GM12878 (cell line): ENCODE results near the gene RPUSD1. TPM values are rescaled to one million over a fixed set of nuclear protein-coding genes. Genes with fewer than 3 reads are reported as not detected.

Experiments
- ATAC-seq: fragments of 200-7000 bp; cut with Tn5 transposase; 3 replicates; pipeline ENCODE4 v1.9.1; 2020; ENCODE audit warnings: mild to moderate bottlenecking, moderate library complexity
- BruUV-seq: library from RNA; stranded (reverse); fragments of 400-500 nt; replicated peaks from 2 replicates; lab custom pipeline; 2021; lab: Mats Ljungman, UMichigan
- CTCF ChIA-PET: fragments of 300-600 bp; sonication (Branson Sonifier 250); formaldehyde crosslinking; extraction: SDS; loops from one replicate; lab custom pipeline; 2021; ENCODE audit warnings: inconsistent platforms; lab: Yijun Ruan, JAX
- POLR2A ChIA-PET: fragments of 350-600 bp; formaldehyde crosslinking; extraction: SDS; loops from one replicate; lab custom pipeline; 2021; ENCODE audit warnings: inconsistent platforms; lab: Charles Lee
- RAD21 ChIA-PET: fragments of 300-600 bp; sonication (Branson Sonifier 250); formaldehyde crosslinking; loops from one replicate; lab custom pipeline; 2023; ENCODE audit warnings: antibody characterized with exemption; ENCODE audit not compliant: unreplicated experiment; lab: Charles Lee
- SMC1A ChIA-PET: fragments of 300-600 bp; sonication (Branson Sonifier 250); formaldehyde crosslinking; loops from one replicate; lab custom pipeline; 2023; ENCODE audit not compliant: unreplicated experiment, uncharacterized antibody; lab: Charles Lee
- DNase-seq: peaks from one replicate; pipeline ENCODE4 v3.0.0-alpha.2; 2011; ENCODE audit warnings: low read depth, low spot score
- FAIRE-seq: peaks from 3 replicates; lab custom pipeline; 2011; peaks lifted over from hg19 to GRCh38; lab: Jason Lieb, UNC
- H2AFZ ChIP-seq: 2 replicates; pipeline ENCODE4 v1.6.0; 2011; ENCODE audit warnings: low read depth, low read length, control low read depth; ENCODE audit not compliant: control insufficient read depth
- H3K27ac ChIP-seq: 2 replicates; pipeline ENCODE4 v1.5.1; 2011; ENCODE audit warnings: control low read depth; ENCODE audit not compliant: control insufficient read depth, insufficient read depth
- H3K27me3 ChIP-seq, 2 experiments: replicated peaks in 1 of 2; 2 replicates each; pipeline versions ENCODE4 v1.6.0 to v1.6.1; 2011; ENCODE audit warnings: low read length in 1 of 2; ENCODE audit not compliant: control insufficient read depth in 2 of 2, insufficient read depth in 2 of 2
- H3K36me3 ChIP-seq, 2 experiments: 2 replicates each; pipeline ENCODE4 v1.5.1; 2011; ENCODE audit warnings: low read length in 1 of 2; ENCODE audit not compliant: control insufficient read depth in 2 of 2, insufficient read depth in 2 of 2
- H3K4me1 ChIP-seq: 2 replicates; pipeline ENCODE4 v1.6.1; 2011; ENCODE audit warnings: mild to moderate bottlenecking, low read length, moderate library complexity, mixed read lengths; ENCODE audit not compliant: control insufficient read depth, insufficient read depth
- H3K4me2 ChIP-seq: 2 replicates; pipeline ENCODE4 v1.6.0; 2011; ENCODE audit warnings: control low read depth; ENCODE audit not compliant: control insufficient read depth, insufficient read depth
- H3K4me3 ChIP-seq: fragments of 200-600 bp; sonication (generic); 2 replicates; pipeline ENCODE4 v1.5.1; 2016
- H3K79me2 ChIP-seq: 2 replicates; pipeline ENCODE4 v1.6.0; 2011; ENCODE audit warnings: low read length; ENCODE audit not compliant: control insufficient read depth, insufficient read depth
- H3K9ac ChIP-seq: 2 replicates; pipeline ENCODE4 v1.8.0; 2011; ENCODE audit warnings: low read length, control low read depth, mixed read lengths; ENCODE audit not compliant: control insufficient read depth, insufficient read depth
- H3K9me3 ChIP-seq: replicated peaks from 3 replicates; pipeline ENCODE4 v1.5.1; 2011; ENCODE audit warnings: mild to moderate bottlenecking, low read length; ENCODE audit not compliant: control insufficient read depth, insufficient read depth
- H4K20me1 ChIP-seq: 2 replicates; pipeline ENCODE4 v1.6.0; 2011; ENCODE audit not compliant: control insufficient read depth, insufficient read depth
- ATF7 ChIP-seq: fragments of 450-650 bp; IDR thresholded peaks from 2 replicates; pipeline ENCODE4 v1.6.1; 2016; ENCODE audit warnings: low read depth, mild to moderate bottlenecking
- ESRRA ChIP-seq: IDR thresholded peaks from 2 replicates; pipeline ENCODE4 v1.6.1; 2012; ENCODE audit warnings: mild to moderate bottlenecking, low read length, improper control_type of control experiment
- JUND ChIP-seq: IDR thresholded peaks from 2 replicates; pipeline ENCODE4 v1.6.1; 2012; ENCODE audit warnings: low read depth, mild to moderate bottlenecking, low read length, improper control_type of control experiment, moderate library complexity
- LARP7 ChIP-seq: fragments of 450-650 bp; IDR thresholded peaks from 2 replicates; pipeline ENCODE4 v1.6.1; 2017; ENCODE audit warnings: mild to moderate bottlenecking
- NFYA ChIP-seq: IDR thresholded peaks from 2 replicates; pipeline ENCODE4 v1.6.1; 2011; ENCODE audit warnings: low read depth, mild to moderate bottlenecking, low read length, improper control_type of control experiment, borderline replicate concordance
- RAD21 ChIP-seq: IDR thresholded peaks from 2 replicates; pipeline ENCODE4 v1.6.1; 2011; ENCODE audit warnings: mild to moderate bottlenecking, low read depth, low read length, moderate library complexity; ENCODE audit not compliant: insufficient read depth
- RELA ChIP-seq: fragments of 450-650 bp; IDR thresholded peaks from 2 replicates; pipeline ENCODE4 v1.8.0; 2014; ENCODE audit warnings: borderline replicate concordance; ENCODE audit not compliant: partially characterized antibody
- SIX5 ChIP-seq: IDR thresholded peaks from 2 replicates; pipeline ENCODE4 v1.6.1; 2011; ENCODE audit warnings: mild to moderate bottlenecking, low read depth, low read length, moderate library complexity; ENCODE audit not compliant: severe bottlenecking
- SP1 ChIP-seq: IDR thresholded peaks from one replicate; pipeline ENCODE4 v1.6.1; 2011; ENCODE audit warnings: low read depth, low read length
- TCF12 ChIP-seq: IDR thresholded peaks from 2 replicates; pipeline ENCODE4 v1.6.1; 2011; ENCODE audit warnings: low read depth, mild to moderate bottlenecking, low read length
- TCF3 ChIP-seq: IDR thresholded peaks from 2 replicates; pipeline ENCODE4 v1.6.1; 2012; ENCODE audit warnings: low read depth, mild to moderate bottlenecking, low read length, borderline replicate concordance; ENCODE audit not compliant: insufficient read depth
- ZBED1 ChIP-seq: IDR thresholded peaks from 2 replicates; pipeline ENCODE4 v1.6.1; 2016; ENCODE audit warnings: borderline replicate concordance
- WGBS: methylation state at CpG from one replicate; pipeline ENCODE4 v1.1.6; 2016; ENCODE audit warnings: low lambda C conversion rate; ENCODE audit not compliant: insufficient replicate concordance, insufficient coverage; ENCODE audit errors: missing lambda C conversion rate; 5-methylcytosine and 5-hydroxymethylcytosine counted together
- in situ Hi-C: fragments of 300-500 bp; cut with MboI; formaldehyde crosslinking; loops from 9 replicates; pipeline ENCODE4 v1.14.3; 2018; ENCODE audit warnings: mixed read lengths
- intact Hi-C: fragments of 100-400 bp; cut with micrococcal nuclease; formaldehyde crosslinking; loops from one replicate; pipeline ENCODE4 v1.14.2; 2022; ENCODE audit not compliant: unreplicated experiment
- polyA plus RNA-seq, 11 experiments: library from polyadenylated mRNA; depleted of rRNA in 4 of 11; unstranded in 6 of 11; stranded (reverse) in 5 of 11; fragments of >200 nt; fragmentation: Nextera tagmentation in 4 of 11; fragmentation: Illumina TruSeq in 1 of 11; extraction: Ambion mirVana in 4 of 11; extraction: Trizol in 1 of 11; gene quantifications; 1 replicate in 1 of 11; 2 replicates in 10 of 11; pipeline versions ENCODE4 v1.2.1 to v1.2.3, GENCODE V29; 2011 to 2016; ENCODE audit warnings: inconsistent platforms in 2 of 11, missing spikeins in 2 of 11, low read depth in 1 of 11
- total RNA-seq, 4 experiments: library from RNA; depleted of rRNA in 3 of 4; stranded (reverse); fragments of >200 nt in 3 of 4; fragmentation: Illumina TruSeq in 1 of 4; extraction: Trizol in 1 of 4; gene quantifications; 2 replicates each; pipeline versions ENCODE4 v1.2.1 to v1.2.3, GENCODE V29; 2013 to 2021
- TF ChIP-seq, protein P1 (sequence below): fragments of 450-650 bp; formaldehyde crosslinking; IDR thresholded peaks from 2 replicates; pipeline ENCODE4 v1.4.0; 2020; ENCODE audit warnings: mild to moderate bottlenecking, moderate library complexity

The RPUSD1 gene
- total and polyA plus RNA-seq, 10 of the 15 experiments (the other 5 are each of a cell fraction or from before 2014, with no cell fraction given): 0.55 to 49.9 (median 21.1) TPM

GRCh38 chr16:749010-749409 lies 39.2 kb downstream of the RPUSD1 start:
- Histone ChIP-seq H3K9me3 (no peaks in the 10 kb centered on the region), H3K79me2 (no peaks in the 10 kb centered on the region), H3K36me3 (no peaks in the 10 kb centered on the region), H3K27me3 (no peaks in the 10 kb centered on the region; a peak in 1 of 4 replicates), H3K9ac (no peak overlapping the region), H3K4me2 (no peak overlapping the region), H4K20me1 (no peaks in the 10 kb centered on the region), H2AFZ (no peak overlapping the region), H3K4me3 (no peak overlapping the region)
- WGBS: 17% methylated on average over 6 of the region's 6 CpGs
- ChIA-PET SMC1A (no interaction called here), RAD21 (no interaction called here)
- ATAC-seq: no peak
- intact Hi-C loops: no loop called here
- in situ Hi-C loops: no loop called here
- TF ChIP-seq LARP7 (no peak), RELA (no peak), SP1 (no peak), RAD21 (no peak), ESRRA (no peak), ATF7 (no peak), ZBED1 (no peak), SIX5 (no peak), TCF3 (no peak), NFYA (no peak), TCF12 (no peak), JUND (no peak)
- TF ChIP-seq, protein P1, sequence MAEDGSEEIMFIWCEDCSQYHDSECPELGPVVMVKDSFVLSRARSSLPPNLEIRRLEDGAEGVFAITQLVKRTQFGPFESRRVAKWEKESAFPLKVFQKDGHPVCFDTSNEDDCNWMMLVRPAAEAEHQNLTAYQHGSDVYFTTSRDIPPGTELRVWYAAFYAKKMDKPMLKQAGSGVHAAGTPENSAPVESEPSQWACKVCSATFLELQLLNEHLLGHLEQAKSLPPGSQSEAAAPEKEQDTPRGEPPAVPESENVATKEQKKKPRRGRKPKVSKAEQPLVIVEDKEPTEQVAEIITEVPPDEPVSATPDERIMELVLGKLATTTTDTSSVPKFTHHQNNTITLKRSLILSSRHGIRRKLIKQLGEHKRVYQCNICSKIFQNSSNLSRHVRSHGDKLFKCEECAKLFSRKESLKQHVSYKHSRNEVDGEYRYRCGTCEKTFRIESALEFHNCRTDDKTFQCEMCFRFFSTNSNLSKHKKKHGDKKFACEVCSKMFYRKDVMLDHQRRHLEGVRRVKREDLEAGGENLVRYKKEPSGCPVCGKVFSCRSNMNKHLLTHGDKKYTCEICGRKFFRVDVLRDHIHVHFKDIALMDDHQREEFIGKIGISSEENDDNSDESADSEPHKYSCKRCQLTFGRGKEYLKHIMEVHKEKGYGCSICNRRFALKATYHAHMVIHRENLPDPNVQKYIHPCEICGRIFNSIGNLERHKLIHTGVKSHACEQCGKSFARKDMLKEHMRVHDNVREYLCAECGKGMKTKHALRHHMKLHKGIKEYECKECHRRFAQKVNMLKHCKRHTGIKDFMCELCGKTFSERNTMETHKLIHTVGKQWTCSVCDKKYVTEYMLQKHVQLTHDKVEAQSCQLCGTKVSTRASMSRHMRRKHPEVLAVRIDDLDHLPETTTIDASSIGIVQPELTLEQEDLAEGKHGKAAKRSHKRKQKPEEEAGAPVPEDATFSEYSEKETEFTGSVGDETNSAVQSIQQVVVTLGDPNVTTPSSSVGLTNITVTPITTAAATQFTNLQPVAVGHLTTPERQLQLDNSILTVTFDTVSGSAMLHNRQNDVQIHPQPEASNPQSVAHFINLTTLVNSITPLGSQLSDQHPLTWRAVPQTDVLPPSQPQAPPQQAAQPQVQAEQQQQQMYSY: no peak
- TF ChIP-seq, all 136 proteins: peak for 0
- no TSS peak for BruUV-seq
- CTCF ChIA-PET: interaction anchor here (0.5 to 0.7 kb wide), 2 partner anchors 28 to 61 kb away, joined by 3 to 4 read pairs; no protein-coding TSS in a partner anchor
- DNase-seq: no peak
- POLR2A ChIA-PET: no interaction called here
- Histone ChIP-seq H3K27ac (no peak overlapping the region), H3K4me1 (no peaks in the 10 kb centered on the region)
- no peak for FAIRE-seq
